ENCODE measurements around the gene ZNF76. TPM values are rescaled to one million over a fixed set of nuclear protein-coding genes. Genes with fewer than 3 reads are reported as not detected.

Gene ZNF76
- total and polyA plus RNA-seq, 4 donors = 10.6 to 51.8 (median 36.5) TPM

GRCh38 chr6:35251949-35252348, 7.6 kb upstream of the ZNF76 start:
- intact Hi-C loops (cut with DNase I) = no loop called here
- Histone ChIP-seq H3K27me3 (ENCODE audit: control insufficient read depth in 1 of 2, insufficient read depth in 2 of 2, low read length in 1 of 2) (no peaks in the 10 kb centered on the region), H3K4me1 (ENCODE audit: control insufficient read depth in 1 of 2, insufficient read depth in 2 of 2, low read length in 2 of 2) (peaks cover 0 to 4% of the 10 kb centered on the region in 2 donors), H3K36me3 (ENCODE audit: control insufficient read depth in 1 of 2, insufficient read depth in 2 of 2, low read length in 1 of 2) (no peaks in the 10 kb centered on the region), H3K4me3 (ENCODE audit: low read length in 2 of 2) (no peak overlapping the region), H3K9me3 (ENCODE audit: control insufficient read depth, low read length) (no peaks in the 10 kb centered on the region), H3K27ac (ENCODE audit: low read depth in 1 of 2, low read length in 2 of 2) (no peak overlapping the region)
- 93 to 97% methylated on average over 3 of the region's 3 CpGs for WGBS, 2 donors
- no peak for DNase-seq
- no peak for ATAC-seq (ENCODE audit: low FRiP score)

DNA sequence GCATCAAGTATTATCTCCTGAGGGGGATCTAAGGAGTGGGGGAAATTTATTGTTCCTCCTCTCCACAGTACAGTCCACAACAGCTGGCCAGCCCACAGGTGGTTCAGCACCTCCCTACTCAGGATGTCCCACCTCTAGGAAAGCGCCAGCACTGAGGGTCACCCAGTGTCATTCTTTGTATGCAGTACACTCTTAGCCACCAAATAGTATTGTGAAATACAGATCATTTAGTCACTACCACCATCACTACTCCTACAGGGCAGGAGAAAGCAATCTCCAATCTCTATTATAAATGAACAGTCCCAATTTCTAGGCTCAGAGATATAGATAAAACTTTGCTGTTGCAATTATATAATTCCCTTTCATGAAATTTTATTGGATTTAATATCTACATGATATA, 6.3 kb upstream of the ZNF76 start:
- Histone ChIP-seq H3K9me3 (ENCODE audit: control insufficient read depth, low read length) (no peaks in the 10 kb centered on the region), H3K27ac (ENCODE audit: low read depth in 1 of 2, low read length in 2 of 2) (no peak overlapping the region), H3K27me3 (ENCODE audit: control insufficient read depth in 1 of 2, insufficient read depth in 2 of 2, low read length in 1 of 2) (no peaks in the 10 kb centered on the region), H3K36me3 (ENCODE audit: control insufficient read depth in 1 of 2, insufficient read depth in 2 of 2, low read length in 1 of 2) (no peaks in the 10 kb centered on the region), H3K4me1 (ENCODE audit: control insufficient read depth in 1 of 2, insufficient read depth in 2 of 2, low read length in 2 of 2) (peaks cover 0 to 4% of the 10 kb centered on the region in 2 donors), H3K4me3 (ENCODE audit: low read length in 2 of 2) (no peak overlapping the region)
- ATAC-seq (ENCODE audit: low FRiP score) = no peak
- intact Hi-C loops (cut with DNase I) = no loop called here
- WGBS, 2 donors = 94 to 100% methylated on average over 1 of the region's 1 CpG
- no peak for DNase-seq

- H3K27ac ChIP-seq (ENCODE audit: low read depth in 1 of 2, low read length in 2 of 2) = no peak overlapping the region
- peak overlapping the region; percentile 77 to 84 for H3K4me3 ChIP-seq (ENCODE audit: low read length in 2 of 2)
- 15 to 17% methylated on average over 7 of the region's 7 CpGs for WGBS, 2 donors
- DNase-seq = no peak
- no peak for ATAC-seq (ENCODE audit: low FRiP score)
- no peaks in the 10 kb centered on the region for H3K27me3 ChIP-seq (ENCODE audit: control insufficient read depth in 1 of 2, insufficient read depth in 2 of 2, low read length in 1 of 2)
- H3K9me3 ChIP-seq (ENCODE audit: control insufficient read depth, low read length) = no peaks in the 10 kb centered on the region
- H3K36me3 ChIP-seq (ENCODE audit: control insufficient read depth in 1 of 2, insufficient read depth in 2 of 2, low read length in 1 of 2) = no peaks in the 10 kb centered on the region
- no peaks in the 10 kb centered on the region for H3K4me1 ChIP-seq (ENCODE audit: control insufficient read depth in 1 of 2, insufficient read depth in 2 of 2, low read length in 2 of 2)
- intact Hi-C loops (cut with DNase I) = no loop called here
Observed at GRCh38 chr6:35258336-35258735, 1.2 kb upstream of the ZNF76 start.

DNA sequence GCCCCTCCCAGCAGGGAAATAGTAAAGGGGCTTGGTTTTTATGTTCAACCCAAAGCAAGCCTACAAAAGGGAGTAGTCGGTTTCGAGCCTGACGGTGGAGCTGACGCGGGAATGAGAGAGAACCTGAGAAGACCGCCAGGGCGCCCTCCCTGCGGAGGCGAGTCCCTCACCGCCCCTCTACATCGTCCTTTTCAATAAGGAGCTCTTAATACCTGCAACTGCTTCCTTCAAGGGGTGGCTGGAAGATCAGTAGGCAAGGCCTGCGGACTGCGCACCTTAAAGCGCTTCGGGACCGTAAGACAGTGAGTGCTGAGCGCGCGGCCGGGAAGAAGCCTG, 709 bp upstream of the ZNF76 start:
- Histone ChIP-seq H3K27ac (ENCODE audit: low read depth in 1 of 2, low read length in 2 of 2) (peak overlapping the region in 1 of 2 donors; percentile 81), H3K4me1 (ENCODE audit: control insufficient read depth in 1 of 2, insufficient read depth in 2 of 2, low read length in 2 of 2) (no peaks in the 10 kb centered on the region), H3K27me3 (ENCODE audit: control insufficient read depth in 1 of 2, insufficient read depth in 2 of 2, low read length in 1 of 2) (no peaks in the 10 kb centered on the region), H3K9me3 (ENCODE audit: control insufficient read depth, low read length) (no peaks in the 10 kb centered on the region), H3K36me3 (ENCODE audit: control insufficient read depth in 1 of 2, insufficient read depth in 2 of 2, low read length in 1 of 2) (no peaks in the 10 kb centered on the region), H3K4me3 (ENCODE audit: low read length in 2 of 2) (peak overlapping the region; percentile 77 to 84)
- DNase-seq = no peak
- ATAC-seq (ENCODE audit: low FRiP score) = peak; percentile 39
- WGBS, 2 donors = 0 to 1% methylated on average over 20 of the region's 20 CpGs
- intact Hi-C loops (cut with DNase I) = no loop called here

DNA sequence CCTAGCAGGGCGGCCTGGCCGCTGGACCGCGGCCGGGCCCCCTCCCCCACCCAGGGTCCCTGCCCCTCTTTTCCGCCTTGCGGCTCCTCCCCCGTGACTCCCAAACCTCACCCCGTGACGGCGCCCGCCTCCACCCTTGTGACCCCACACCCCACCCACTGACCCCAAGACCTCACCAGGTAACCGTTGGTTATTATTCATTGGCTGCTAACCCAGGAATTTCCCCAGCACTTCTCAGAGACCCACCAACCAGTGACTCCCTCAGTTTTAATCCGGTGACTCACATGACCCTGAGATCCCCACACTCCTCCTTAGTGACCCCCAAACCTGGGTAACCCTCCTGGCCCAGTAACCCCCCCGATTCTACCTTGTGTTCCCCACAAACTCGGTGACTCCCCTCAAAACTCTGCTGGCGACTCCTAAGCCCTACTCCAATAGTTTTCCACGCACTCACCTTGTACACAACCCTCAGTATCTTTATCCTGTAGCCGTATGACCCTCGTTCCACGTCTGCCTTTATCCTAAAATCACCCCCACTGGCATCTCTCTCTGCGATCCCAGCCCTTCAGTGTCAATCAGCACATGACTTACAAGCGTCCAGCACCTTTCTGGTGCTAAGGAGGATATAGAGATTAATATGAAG, 534 bp downstream of the ZNF76 start:
- H3K9me3 ChIP-seq (ENCODE audit: control insufficient read depth, low read length) = no peaks in the 10 kb centered on the region
- H3K4me3 ChIP-seq (ENCODE audit: low read length in 2 of 2) = peak overlapping the region; percentile 59 to 61
- H3K4me1 ChIP-seq (ENCODE audit: control insufficient read depth in 1 of 2, insufficient read depth in 2 of 2, low read length in 2 of 2) = no peaks in the 10 kb centered on the region
- peak; percentile 82 to 91 for DNase-seq
- peak; percentile 68 for ATAC-seq (ENCODE audit: low FRiP score)
- WGBS, 2 donors = 4 to 5% methylated on average over 11 to 23 of the region's 23 CpGs
- no peaks in the 10 kb centered on the region for H3K27me3 ChIP-seq (ENCODE audit: control insufficient read depth in 1 of 2, insufficient read depth in 2 of 2, low read length in 1 of 2)
- intact Hi-C loops (cut with DNase I) = no loop called here
- peak overlapping the region; percentile 73 to 80 for H3K27ac ChIP-seq (ENCODE audit: low read depth in 1 of 2, low read length in 2 of 2)
- H3K36me3 ChIP-seq (ENCODE audit: control insufficient read depth in 1 of 2, insufficient read depth in 2 of 2, low read length in 1 of 2) = no peaks in the 10 kb centered on the region

GRCh38 chr6:35260591-35261570, 1.3 kb downstream of the ZNF76 start:
- H3K4me1 ChIP-seq (ENCODE audit: control insufficient read depth in 1 of 2, insufficient read depth in 2 of 2, low read length in 2 of 2) = no peaks in the 10 kb centered on the region
- H3K4me3 ChIP-seq (ENCODE audit: low read length in 2 of 2) = peak overlapping the region in 1 of 2 donors; percentile 59
- no peaks in the 10 kb centered on the region for H3K9me3 ChIP-seq (ENCODE audit: control insufficient read depth, low read length)
- no peak for DNase-seq
- H3K27ac ChIP-seq (ENCODE audit: low read depth in 1 of 2, low read length in 2 of 2) = peak overlapping the region; percentile 55 to 80
- 79% methylated on average over 6 of the region's 6 CpGs for WGBS, 2 donors
- H3K36me3 ChIP-seq (ENCODE audit: control insufficient read depth in 1 of 2, insufficient read depth in 2 of 2, low read length in 1 of 2) = no peaks in the 10 kb centered on the region
- no peak for ATAC-seq (ENCODE audit: low FRiP score)
- H3K27me3 ChIP-seq (ENCODE audit: control insufficient read depth in 1 of 2, insufficient read depth in 2 of 2, low read length in 1 of 2) = no peaks in the 10 kb centered on the region
- intact Hi-C loops (cut with DNase I) = no loop called here

GRCh38 chr6:35262596-35262995, 3.1 kb downstream of the ZNF76 start:
- no peak overlapping the region for H3K27ac ChIP-seq (ENCODE audit: low read depth in 1 of 2, low read length in 2 of 2)
- no peak for ATAC-seq (ENCODE audit: low FRiP score)
- H3K36me3 ChIP-seq (ENCODE audit: control insufficient read depth in 1 of 2, insufficient read depth in 2 of 2, low read length in 1 of 2) = no peaks in the 10 kb centered on the region
- DNase-seq = no peak
- H3K9me3 ChIP-seq (ENCODE audit: control insufficient read depth, low read length) = no peaks in the 10 kb centered on the region
- intact Hi-C loops (cut with DNase I) = no loop called here
- H3K4me3 ChIP-seq (ENCODE audit: low read length in 2 of 2) = no peak overlapping the region
- WGBS, 2 donors = 35 to 41% methylated on average over 2 of the region's 2 CpGs
- H3K27me3 ChIP-seq (ENCODE audit: control insufficient read depth in 1 of 2, insufficient read depth in 2 of 2, low read length in 1 of 2) = no peaks in the 10 kb centered on the region
- no peaks in the 10 kb centered on the region for H3K4me1 ChIP-seq (ENCODE audit: control insufficient read depth in 1 of 2, insufficient read depth in 2 of 2, low read length in 2 of 2)

DNA sequence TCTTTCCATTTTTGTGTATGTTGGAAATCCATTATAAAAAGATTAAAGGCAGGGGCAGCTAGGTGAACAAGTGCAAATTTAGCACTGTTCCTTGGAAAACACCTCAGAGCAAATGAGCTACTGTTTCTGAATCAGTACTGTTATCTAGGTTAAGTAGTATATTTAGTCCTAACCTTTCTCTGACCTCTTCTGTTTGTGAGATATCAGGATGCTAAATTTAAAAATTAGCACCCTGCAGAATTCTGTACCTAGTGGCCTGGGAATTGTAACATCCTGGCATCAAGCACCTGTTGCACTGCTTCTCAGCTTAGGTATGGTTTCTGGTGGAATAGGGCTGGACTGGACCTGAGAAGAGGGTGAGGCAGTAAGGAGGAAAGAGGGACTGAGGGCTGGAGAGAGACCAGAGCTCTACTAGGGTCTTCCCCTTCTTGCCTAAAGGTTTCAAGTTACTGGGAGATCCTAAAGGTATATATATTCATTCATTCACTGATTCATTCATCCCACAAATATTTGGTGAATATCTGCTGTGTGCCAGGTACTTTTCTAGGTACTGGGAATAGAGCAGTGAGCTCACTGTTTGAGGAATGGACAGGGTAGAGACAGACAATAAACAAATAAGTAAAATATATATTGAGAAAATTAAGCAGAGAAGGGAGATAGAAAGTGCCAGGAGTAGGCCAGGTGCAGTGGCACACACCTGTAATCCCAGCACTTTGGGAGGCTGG, 5.2 kb downstream of the ZNF76 start:
- no peak for ATAC-seq (ENCODE audit: low FRiP score)
- no peaks in the 10 kb centered on the region for H3K27me3 ChIP-seq (ENCODE audit: control insufficient read depth in 1 of 2, insufficient read depth in 2 of 2, low read length in 1 of 2)
- no peaks in the 10 kb centered on the region for H3K4me1 ChIP-seq (ENCODE audit: control insufficient read depth in 1 of 2, insufficient read depth in 2 of 2, low read length in 2 of 2)
- no peak overlapping the region for H3K4me3 ChIP-seq (ENCODE audit: low read length in 2 of 2)
- intact Hi-C loops (cut with DNase I) = no loop called here
- H3K27ac ChIP-seq (ENCODE audit: low read depth in 1 of 2, low read length in 2 of 2) = no peak overlapping the region
- no peak for DNase-seq
- no peaks in the 10 kb centered on the region for H3K36me3 ChIP-seq (ENCODE audit: control insufficient read depth in 1 of 2, insufficient read depth in 2 of 2, low read length in 1 of 2)
- H3K9me3 ChIP-seq (ENCODE audit: control insufficient read depth, low read length) = no peaks in the 10 kb centered on the region

Measured in aorta (tissue), 5 donors.